PC-3 (cell line): ENCODE measurements around the gene CELA3B.
"Not testable (repeated sequence)": the region's sequence is repeated elsewhere in the genome, so short reads cannot be mapped to it uniquely, and the experiment has no call there.

Experiments
- EZH2 ChIP-seq: fragments of 300-600 bp; sonication (generic); IDR thresholded peaks from one replicate; pipeline ENCODE4 v1.6.1; 2017; ENCODE audit warnings: antibody characterized with exemption, mild to moderate bottlenecking, low read length; ENCODE audit not compliant: unreplicated experiment
- TF ChIP-seq, protein P1 (sequence below): fragments of 300-600 bp; sonication (generic); conservative IDR thresholded peaks from 2 replicates; pipeline ENCODE4 v1.5.1; 2017; ENCODE audit warnings: antibody characterized with exemption, low read depth, mild to moderate bottlenecking, low read length

DNA sequence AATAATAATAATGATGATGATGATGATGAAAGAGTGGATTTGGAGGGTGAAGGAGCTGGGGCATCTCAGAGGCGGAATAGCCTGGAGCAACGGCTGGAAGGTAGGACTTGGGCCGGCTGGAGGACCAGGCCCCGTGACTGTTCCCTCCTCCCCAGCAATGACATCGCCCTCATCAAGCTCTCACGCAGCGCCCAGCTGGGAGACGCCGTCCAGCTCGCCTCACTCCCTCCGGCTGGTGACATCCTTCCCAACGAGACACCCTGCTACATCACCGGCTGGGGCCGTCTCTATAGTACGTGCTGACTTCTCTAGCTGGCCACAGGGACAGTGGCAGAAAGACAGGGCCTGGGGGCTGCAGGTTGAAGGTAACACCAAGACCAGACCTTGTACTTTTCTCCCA is 6.7 kb downstream of the CELA3B start:
- TF ChIP-seq, protein P1, sequence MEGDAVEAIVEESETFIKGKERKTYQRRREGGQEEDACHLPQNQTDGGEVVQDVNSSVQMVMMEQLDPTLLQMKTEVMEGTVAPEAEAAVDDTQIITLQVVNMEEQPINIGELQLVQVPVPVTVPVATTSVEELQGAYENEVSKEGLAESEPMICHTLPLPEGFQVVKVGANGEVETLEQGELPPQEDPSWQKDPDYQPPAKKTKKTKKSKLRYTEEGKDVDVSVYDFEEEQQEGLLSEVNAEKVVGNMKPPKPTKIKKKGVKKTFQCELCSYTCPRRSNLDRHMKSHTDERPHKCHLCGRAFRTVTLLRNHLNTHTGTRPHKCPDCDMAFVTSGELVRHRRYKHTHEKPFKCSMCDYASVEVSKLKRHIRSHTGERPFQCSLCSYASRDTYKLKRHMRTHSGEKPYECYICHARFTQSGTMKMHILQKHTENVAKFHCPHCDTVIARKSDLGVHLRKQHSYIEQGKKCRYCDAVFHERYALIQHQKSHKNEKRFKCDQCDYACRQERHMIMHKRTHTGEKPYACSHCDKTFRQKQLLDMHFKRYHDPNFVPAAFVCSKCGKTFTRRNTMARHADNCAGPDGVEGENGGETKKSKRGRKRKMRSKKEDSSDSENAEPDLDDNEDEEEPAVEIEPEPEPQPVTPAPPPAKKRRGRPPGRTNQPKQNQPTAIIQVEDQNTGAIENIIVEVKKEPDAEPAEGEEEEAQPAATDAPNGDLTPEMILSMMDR: not testable (repeated sequence)
- TF ChIP-seq EZH2: not testable (repeated sequence)
